K562 (cell line): ENCODE data around the gene AHI1. TPM values are rescaled to one million over a fixed set of nuclear protein-coding genes. Genes with fewer than 3 reads are reported as not detected.

Experiments
- ATAC-seq: fragments of 200-7000 bp; cut with Tn5 transposase; 3 replicates; pipeline ENCODE4 v1.9.1; 2020; ENCODE audit warnings: moderate library complexity
- BruUV-seq: library from RNA; stranded (reverse); fragments of 400-500 nt; replicated peaks from 2 replicates; lab custom pipeline; 2021; lab: Mats Ljungman, UMichigan
- CTCF ChIA-PET: fragments of 300-600 bp; formaldehyde crosslinking; extraction: SDS; loops from one replicate; lab custom pipeline; 2021; ENCODE audit warnings: low intra/inter-chr PET ratio; lab: Yijun Ruan, JAX
- POLR2A ChIA-PET: fragments of 300-600, 350-650 bp; sonication (Branson Sonifier 250); formaldehyde crosslinking; extraction: SDS; loops from one replicate; lab custom pipeline; 2021; ENCODE audit warnings: antibody characterized with exemption, inconsistent platforms; lab: Yijun Ruan, JAX
- DNase-seq, 4 experiments: peaks; one replicate each; pipeline versions ENCODE4 v3.0.0 to v3.0.0-alpha.2; 2011 to 2018; ENCODE audit warnings: low spot score in 3 of 4, mixed read lengths in 3 of 4; ENCODE audit errors: extremely low read depth in 1 of 4
- FAIRE-seq: peaks from 2 replicates; lab custom pipeline; 2011; peaks lifted over from hg19 to GRCh38; lab: Jason Lieb, UNC
- H2AFZ ChIP-seq: 2 replicates; pipeline ENCODE4 v1.6.0; 2011; ENCODE audit warnings: low read depth, low read length, control low read depth, inconsistent platforms
- H3K27ac ChIP-seq: fragments of 200-600 bp; 3 replicates; pipeline ENCODE4 v1.8.0; 2011; ENCODE audit warnings: low read depth, mild to moderate bottlenecking, control low read depth, inconsistent platforms, low read length, moderate library complexity, mixed read lengths; ENCODE audit errors: extremely low read depth
- H3K27me3 ChIP-seq, 2 experiments: fragments of 300-600 bp in 1 of 2; 2 replicates in 1 of 2; 3 replicates in 1 of 2; pipeline versions ENCODE4 v1.6.0 to v1.8.0; 2011; ENCODE audit warnings: inconsistent platforms in 2 of 2, low read length in 2 of 2, mild to moderate bottlenecking in 1 of 2, mixed read lengths in 1 of 2, moderate library complexity in 1 of 2; ENCODE audit not compliant: control insufficient read depth in 2 of 2, insufficient read depth in 2 of 2
- H3K36me3 ChIP-seq: fragments of 300-600 bp; 3 replicates; pipeline ENCODE4 v1.8.0; 2011; ENCODE audit warnings: mild to moderate bottlenecking, low read length, inconsistent platforms; ENCODE audit not compliant: control insufficient read depth, insufficient read depth
- H3K4me1 ChIP-seq, 2 experiments: fragments of 200-600 bp in 1 of 2; replicated peaks in 1 of 2; 2 replicates in 1 of 2; 3 replicates in 1 of 2; pipeline versions ENCODE4 v1.5.1 to v1.8.0; 2011; ENCODE audit warnings: inconsistent platforms in 2 of 2, low read length in 2 of 2, mild to moderate bottlenecking in 1 of 2, mixed read lengths in 1 of 2, moderate library complexity in 1 of 2; ENCODE audit not compliant: control insufficient read depth in 2 of 2, insufficient read depth in 2 of 2
- H3K4me2 ChIP-seq: 2 replicates; pipeline ENCODE4 v1.6.1; 2011; ENCODE audit warnings: low read length, control low read depth, inconsistent platforms, mixed read lengths; ENCODE audit not compliant: insufficient read depth
- H3K4me3 ChIP-seq: fragments of 200-600 bp; sonication (generic), shearing (Covaris generic); 2 replicates; pipeline ENCODE4 v1.5.1; 2016; ENCODE audit warnings: control low read depth, inconsistent platforms
- H3K79me2 ChIP-seq: fragments of 200-600 bp; 3 replicates; pipeline ENCODE4 v1.8.0; 2011; ENCODE audit warnings: low read length, inconsistent platforms; ENCODE audit not compliant: control insufficient read depth, insufficient read depth
- H3K9ac ChIP-seq, 2 experiments: 2 replicates each; pipeline versions ENCODE4 v1.6.0 to v1.6.1; 2011; ENCODE audit warnings: low read depth in 2 of 2, low read length in 2 of 2, control low read depth in 1 of 2, inconsistent platforms in 1 of 2, mild to moderate bottlenecking in 1 of 2, mixed read lengths in 1 of 2; ENCODE audit not compliant: insufficient read depth in 1 of 2
- H3K9me1 ChIP-seq: one replicate; pipeline ENCODE4 v1.6.0; 2011; ENCODE audit warnings: inconsistent platforms, mild to moderate bottlenecking, low read length, moderate library complexity; ENCODE audit not compliant: control insufficient read depth, insufficient read depth
- H3K9me3 ChIP-seq: replicated peaks from 2 replicates; pipeline ENCODE4 v1.5.1; 2011; ENCODE audit warnings: low read depth, low read length, inconsistent platforms; ENCODE audit not compliant: control insufficient read depth, insufficient read depth
- H4K20me1 ChIP-seq: replicated peaks from 2 replicates; pipeline ENCODE4 v1.6.1; 2011; ENCODE audit warnings: low read length, inconsistent platforms, mixed read lengths; ENCODE audit not compliant: control insufficient read depth, insufficient read depth
- CHD7 ChIP-seq: fragments of 200-600 bp; sonication (generic); IDR thresholded peaks from one replicate; pipeline ENCODE4 v1.6.1; 2012; ENCODE audit warnings: mild to moderate bottlenecking, low read depth, low read length, inconsistent platforms
- EWSR1 ChIP-seq: fragments of 450-650 bp; IDR thresholded peaks from 2 replicates; pipeline ENCODE4 v1.6.1; 2018; ENCODE audit warnings: borderline replicate concordance, mild to moderate bottlenecking, low read depth, moderate library complexity; ENCODE audit not compliant: partially characterized antibody
- HDGF ChIP-seq: fragments of 450-650 bp; IDR thresholded peaks from 2 replicates; pipeline ENCODE4 v1.6.1; 2016
- MITF ChIP-seq: IDR thresholded peaks from 2 replicates; pipeline ENCODE4 v1.6.1; 2014; ENCODE audit warnings: antibody characterized with exemption
- MYBL2 ChIP-seq, 2 experiments: fragments of 450-650 bp in 1 of 2; sonication (generic) in 1 of 2; formaldehyde crosslinking in 1 of 2; IDR thresholded peaks; 2 replicates each; pipeline versions ENCODE4 v1.6.1 to v1.8.1; 2017 to 2022; ENCODE audit warnings: borderline replicate concordance in 1 of 2, inconsistent platforms in 1 of 2, low read depth in 1 of 2, mild to moderate bottlenecking in 1 of 2, missing genetic modification reagents in 1 of 2, moderate library complexity in 1 of 2
- WGBS: fragments of 100-300 bp; shearing (Covaris generic); methylation state at CpG from one replicate; pipeline ENCODE4 v1.1.6; 2016; ENCODE audit warnings: low coverage, mixed read lengths; ENCODE audit not compliant: insufficient coverage; ENCODE audit errors: missing lambda C conversion rate; 5-methylcytosine and 5-hydroxymethylcytosine counted together
- in situ Hi-C: fragments of 300-500 bp; cut with MboI; formaldehyde crosslinking; loops from 4 replicates; pipeline ENCODE4 v1.15.0; 2018; ENCODE audit warnings: inconsistent platforms, mixed read lengths
- intact Hi-C: fragments of 100-400 bp; cut with micrococcal nuclease; formaldehyde crosslinking; loops from 2 replicates; pipeline ENCODE4 v1.14.2; 2022
- polyA plus RNA-seq, 8 experiments: library from polyadenylated mRNA; depleted of rRNA in 4 of 8; stranded (reverse) in 5 of 8; unstranded in 3 of 8; fragments of >200 nt; fragmentation: Nextera tagmentation in 2 of 8; fragmentation: Illumina TruSeq in 1 of 8; extraction: Ambion mirVana in 2 of 8; extraction: Trizol in 1 of 8; gene quantifications; 2 replicates each; pipeline versions ENCODE4 v1.2.1 to v1.2.3, GENCODE V29; 2011 to 2014; ENCODE audit warnings: inconsistent platforms in 1 of 8, missing spikeins in 1 of 8
- total RNA-seq, 7 experiments: library from RNA; depleted of rRNA in 6 of 7; stranded (reverse); fragments of >200 nt in 6 of 7; fragmentation: Illumina TruSeq in 2 of 7; extraction: Trizol in 2 of 7; gene quantifications; 2 replicates each; pipeline versions ENCODE4 v1.2.1 to v1.2.3, GENCODE V29; 2011 to 2021; ENCODE audit warnings: low replicate concordance in 1 of 7

AHI1 gene
- total and polyA plus RNA-seq, 9 of the 15 experiments (the other 6 are each of a cell fraction or from before 2014, with no cell fraction given), result 24.7 to 54.9 (median 32.2) TPM

DNA sequence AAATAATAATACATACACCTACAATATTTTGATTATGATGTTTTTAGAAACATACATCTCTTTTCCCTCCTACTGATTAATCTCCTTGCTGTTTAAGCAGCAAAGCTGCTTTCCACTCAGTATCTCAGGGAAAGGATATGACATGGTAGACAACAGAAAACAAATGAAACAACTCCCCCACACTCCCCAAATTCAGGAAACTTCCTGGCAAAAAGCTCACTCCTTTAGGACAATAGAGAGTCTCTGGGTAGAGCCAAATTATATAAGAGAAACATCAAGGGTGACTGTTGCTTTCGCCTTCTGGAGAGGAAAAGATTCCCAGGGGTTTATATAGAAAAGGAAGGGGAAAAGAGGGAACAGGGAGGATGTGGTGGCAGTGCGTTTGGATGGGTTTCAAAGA, 48.7 kb upstream of the AHI1 start:
- intact Hi-C loops, result no loop called here
- no peak for DNase-seq
- POLR2A ChIA-PET, result no interaction called here
- CTCF ChIA-PET, result no interaction called here
- in situ Hi-C loops, result no loop called here
- no peaks in the 10 kb centered on the region for H3K27me3 ChIP-seq
- no peaks in the 10 kb centered on the region for H4K20me1 ChIP-seq
- no peaks in the 10 kb centered on the region for H3K79me2 ChIP-seq
- no peaks in the 10 kb centered on the region for H3K36me3 ChIP-seq
- BruUV-seq, result no TSS peak
- no peak overlapping the region for H3K4me3 ChIP-seq
- no peak overlapping the region for H3K27ac ChIP-seq
- no peak for FAIRE-seq
- H3K4me1 ChIP-seq, result no peaks in the 10 kb centered on the region
- ATAC-seq, result no peak
- H3K9ac ChIP-seq, result no peak overlapping the region
- WGBS, result 0% methylated on average over 2 of the region's 2 CpGs
- TF ChIP-seq HDGF, result no peak
- no peak for TF ChIP-seq EWSR1
- no peak for TF ChIP-seq MITF
- no peak for TF ChIP-seq CHD7
- TF ChIP-seq MYBL2 (IDR thresholded peaks at IDR 0.05; ENCODE audit: low read depth), result no peak
- no peak for TF ChIP-seq MYBL2 (CRISPR knock-in tag; IDR thresholded peaks at IDR 0.05; ENCODE audit: borderline replicate concordance)
- no peak overlapping the region for H2AFZ ChIP-seq
- no peaks in the 10 kb centered on the region for H3K9me3 ChIP-seq
- H3K9me1 ChIP-seq, result no peaks in the 10 kb centered on the region
- H3K4me2 ChIP-seq, result no peak overlapping the region
